ENCODE measurements around the gene TRRAP.
"Not testable (repeated sequence)": the region's sequence is repeated elsewhere in the genome, so short reads cannot be mapped to it uniquely, and the experiment has no call there.

Gene TRRAP

GRCh38 chr7:98866765-98867164, 11.6 kb upstream of the TRRAP start:
- DNase-seq: no peak

GRCh38 chr7:98868450-98868849, 9.9 kb upstream of the TRRAP start:
- no peak for DNase-seq

- DNase-seq: no peak
Measured at GRCh38 chr7:98869027-98869596, 9.2 kb upstream of the TRRAP start.

GRCh38 chr7:98869597-98870120, 8.7 kb upstream of the TRRAP start, which contains the start of gene TMEM130:
TMEM130 (minus strand) TSS chr7:98870014; CDS start chr7:98869861, 153 bp downstream.
- no peak for DNase-seq

- no peak for DNase-seq
Measured at GRCh38 chr7:98870121-98870651, 8.1 kb upstream of the TRRAP start.

GRCh38 chr7:98870807-98871491, 7.4 kb upstream of the TRRAP start:
- no peak for DNase-seq

- DNase-seq: no peak
Measured at GRCh38 chr7:98872328-98872924, 5.9 kb upstream of the TRRAP start.

- not testable (repeated sequence) for DNase-seq
Measured at GRCh38 chr7:98873610-98874009, 4.7 kb upstream of the TRRAP start.

- DNase-seq: no peak
Measured at GRCh38 chr7:98874942-98875341, 3.4 kb upstream of the TRRAP start.

GRCh38 chr7:98875501-98875900, 2.8 kb upstream of the TRRAP start:
- DNase-seq: no peak

- DNase-seq: no peak
Measured at GRCh38 chr7:98877146-98877545, 1.2 kb upstream of the TRRAP start.

- DNase-seq: no peak
Measured at GRCh38 chr7:98877692-98878364, 504 bp upstream of the TRRAP start.

GRCh38 chr7:98879198-98879978, 1.1 kb downstream of the TRRAP start:
- no peak for DNase-seq

GRCh38 chr7:98879979-98880315, 1.6 kb downstream of the TRRAP start:
- no peak for DNase-seq

GRCh38 chr7:98880485-98880884, 2.2 kb downstream of the TRRAP start:
- DNase-seq: no peak

- no peak for DNase-seq
Measured at GRCh38 chr7:98881561-98882315, 3.4 kb downstream of the TRRAP start.

GRCh38 chr7:98884416-98884815, 6.1 kb downstream of the TRRAP start:
- no peak for DNase-seq

GRCh38 chr7:98887038-98887437, 8.7 kb downstream of the TRRAP start:
- DNase-seq: no peak

- DNase-seq: no peak
Measured at GRCh38 chr7:98892609-98893008, 14.3 kb downstream of the TRRAP start.

GRCh38 chr7:98899816-98900215, 21.5 kb downstream of the TRRAP start:
- no peak for DNase-seq

- no peak for DNase-seq
Measured at GRCh38 chr7:98900815-98901214, 22.5 kb downstream of the TRRAP start.

GRCh38 chr7:98902523-98902922, 24.2 kb downstream of the TRRAP start:
- DNase-seq: no peak
